Stimulated activated memory B cell treated with anti-CD40 and anti-IgM and Interleukin-4, amounts not matched to agents 10 μg/mL and 1 μg/mL and 100 μg/mL, for 72 hours (primary cell): ENCODE results near the gene TXNDC16.
"Not testable (repeated sequence)": the region's sequence is repeated elsewhere in the genome, so short reads cannot be mapped to it uniquely, and the experiment has no call there.

ENCODE experiments used
- ATAC-seq: fragments of 150-1000 bp; cut with Tn5 transposase; 2 replicates; pipeline ENCODE4 v1.10.0; 2021
- H3K27ac Mint-ChIP-seq: one replicate; pipeline ENCODE4 v1.8.0; 2022; ENCODE audit warnings: mild to moderate bottlenecking, mixed read lengths
- H3K27me3 Mint-ChIP-seq: one replicate; pipeline ENCODE4 v1.8.0; 2022; ENCODE audit warnings: mixed read lengths
- H3K36me3 Mint-ChIP-seq: one replicate; pipeline ENCODE4 v1.8.0; 2022; ENCODE audit warnings: mixed read lengths
- H3K4me1 Mint-ChIP-seq: one replicate; pipeline ENCODE4 v1.8.0; 2022; ENCODE audit warnings: mixed read lengths
- H3K4me3 Mint-ChIP-seq: one replicate; pipeline ENCODE4 v1.8.0; 2022; ENCODE audit warnings: mild to moderate bottlenecking, moderate library complexity, mixed read lengths
- H3K9me3 Mint-ChIP-seq: one replicate; pipeline ENCODE4 v1.8.0; 2022; ENCODE audit warnings: mixed read lengths

TXNDC16 gene

GRCh38 chr14:52513249-52513648 lies 39.1 kb downstream of the TXNDC16 start:
- ATAC-seq, result no peak
- Mint-ChIP-seq H3K9me3 (no peaks in the 10 kb centered on the region), H3K36me3 (peaks cover 10% of the 10 kb centered on the region), H3K27ac (no peak overlapping the region), H3K4me3 (no peak overlapping the region), H3K27me3 (no peaks in the 10 kb centered on the region), H3K4me1 (no peaks in the 10 kb centered on the region)

- H3K27me3 Mint-ChIP-seq, result no peaks in the 10 kb centered on the region
- H3K9me3 Mint-ChIP-seq, result peaks cover 12% of the 10 kb centered on the region
- no peak overlapping the region for H3K4me3 Mint-ChIP-seq
- H3K4me1 Mint-ChIP-seq, result no peaks in the 10 kb centered on the region
- peaks cover 62% of the 10 kb centered on the region for H3K36me3 Mint-ChIP-seq
- ATAC-seq, result no peak
- H3K27ac Mint-ChIP-seq, result no peak overlapping the region
These were observed 57.9 kb downstream of the TXNDC16 start for GRCh38 chr14:52494444-52494843.

- H3K27me3 Mint-ChIP-seq, result no peaks in the 10 kb centered on the region
- H3K4me3 Mint-ChIP-seq, result no peak overlapping the region
- no peak for ATAC-seq
- no peak overlapping the region for H3K27ac Mint-ChIP-seq
- H3K36me3 Mint-ChIP-seq, result peaks cover 27% of the 10 kb centered on the region
- no peaks in the 10 kb centered on the region for H3K9me3 Mint-ChIP-seq
- no peaks in the 10 kb centered on the region for H3K4me1 Mint-ChIP-seq
These were observed 66.8 kb downstream of the TXNDC16 start for GRCh38 chr14:52485350-52485960.

- Mint-ChIP-seq H3K4me1 (no peaks in the 10 kb centered on the region), H3K36me3 (peaks cover 56% of the 10 kb centered on the region), H3K9me3 (peaks cover 6% of the 10 kb centered on the region), H3K27me3 (no peaks in the 10 kb centered on the region), H3K27ac (no peak overlapping the region), H3K4me3 (no peak overlapping the region)
- ATAC-seq, result no peak
These were observed 70.4 kb downstream of the TXNDC16 start for GRCh38 chr14:52481864-52482263.

GRCh38 chr14:52473557-52473956 lies 78.7 kb downstream of the TXNDC16 start:
- Mint-ChIP-seq H3K9me3 (peaks cover 13% of the 10 kb centered on the region), H3K36me3 (peaks cover 42% of the 10 kb centered on the region), H3K4me3 (no peak overlapping the region), H3K4me1 (no peaks in the 10 kb centered on the region), H3K27me3 (no peaks in the 10 kb centered on the region), H3K27ac (no peak overlapping the region)
- no peak for ATAC-seq

GRCh38 chr14:52472728-52473127 lies 79.6 kb downstream of the TXNDC16 start:
- no peak for ATAC-seq
- no peak overlapping the region for H3K4me3 Mint-ChIP-seq
- no peaks in the 10 kb centered on the region for H3K27me3 Mint-ChIP-seq
- H3K4me1 Mint-ChIP-seq, result no peaks in the 10 kb centered on the region
- H3K27ac Mint-ChIP-seq, result no peak overlapping the region
- H3K36me3 Mint-ChIP-seq, result peaks cover 34% of the 10 kb centered on the region
- H3K9me3 Mint-ChIP-seq, result peaks cover 10% of the 10 kb centered on the region

GRCh38 chr14:52472251-52472650 lies 80.1 kb downstream of the TXNDC16 start:
- not testable (repeated sequence) for H3K27me3 Mint-ChIP-seq, H3K4me3 Mint-ChIP-seq, ATAC-seq, H3K4me1 Mint-ChIP-seq, H3K9me3 Mint-ChIP-seq, H3K27ac Mint-ChIP-seq
- H3K36me3 Mint-ChIP-seq, result peaks cover 30% of the 10 kb centered on the region

- Mint-ChIP-seq H3K36me3 (peaks cover 9% of the 10 kb centered on the region), H3K4me1 (no peaks in the 10 kb centered on the region), H3K27ac (no peak overlapping the region), H3K27me3 (no peaks in the 10 kb centered on the region), H3K4me3 (no peak overlapping the region), H3K9me3 (no peaks in the 10 kb centered on the region)
- ATAC-seq, result no peak
These were observed 84.6 kb downstream of the TXNDC16 start for GRCh38 chr14:52467515-52468266.

- Mint-ChIP-seq H3K27ac (no peak overlapping the region), H3K36me3 (peaks cover 34% of the 10 kb centered on the region), H3K9me3 (no peaks in the 10 kb centered on the region), H3K4me1 (no peaks in the 10 kb centered on the region), H3K4me3 (no peak overlapping the region), H3K27me3 (no peaks in the 10 kb centered on the region)
- ATAC-seq, result no peak
These were observed 88.1 kb downstream of the TXNDC16 start for GRCh38 chr14:52464175-52464574.

GRCh38 chr14:52463375-52463774 lies 88.9 kb downstream of the TXNDC16 start:
- Mint-ChIP-seq H3K4me1 (no peaks in the 10 kb centered on the region), H3K4me3 (no peak overlapping the region), H3K27ac (no peak overlapping the region), H3K9me3 (no peaks in the 10 kb centered on the region), H3K36me3 (peaks cover 39% of the 10 kb centered on the region), H3K27me3 (no peaks in the 10 kb centered on the region)
- no peak for ATAC-seq

GRCh38 chr14:52461721-52462120 lies 90.6 kb downstream of the TXNDC16 start:
- Mint-ChIP-seq H3K36me3 (peaks cover 43% of the 10 kb centered on the region), H3K4me1 (no peaks in the 10 kb centered on the region), H3K27me3 (no peaks in the 10 kb centered on the region), H3K4me3 (no peak overlapping the region), H3K9me3 (no peaks in the 10 kb centered on the region), H3K27ac (no peak overlapping the region)
- no peak for ATAC-seq

- ATAC-seq, result no peak
- Mint-ChIP-seq H3K36me3 (peaks cover 44% of the 10 kb centered on the region), H3K4me3 (no peak overlapping the region), H3K9me3 (no peaks in the 10 kb centered on the region), H3K27me3 (no peaks in the 10 kb centered on the region), H3K27ac (no peak overlapping the region), H3K4me1 (no peaks in the 10 kb centered on the region)
These were observed 93.6 kb downstream of the TXNDC16 start for GRCh38 chr14:52458721-52459085.

- no peak overlapping the region for H3K27ac Mint-ChIP-seq
These were observed 94.9 kb downstream of the TXNDC16 start for GRCh38 chr14:52457411-52457810.

GRCh38 chr14:52455291-52456088 lies 96.8 kb downstream of the TXNDC16 start:
- Mint-ChIP-seq H3K4me1 (no peaks in the 10 kb centered on the region), H3K27me3 (no peaks in the 10 kb centered on the region), H3K27ac (no peak overlapping the region), H3K9me3 (peaks cover 3% of the 10 kb centered on the region), H3K36me3 (peaks cover 56% of the 10 kb centered on the region), H3K4me3 (no peak overlapping the region)
- ATAC-seq, result no peak

More at GRCh38 chr14:52457411-52457810, 94.9 kb downstream of the TXNDC16 start:
- H3K27me3 Mint-ChIP-seq, result no peaks in the 10 kb centered on the region
- ATAC-seq, result no peak
- peaks cover 50% of the 10 kb centered on the region for H3K36me3 Mint-ChIP-seq
- peaks cover 3% of the 10 kb centered on the region for H3K9me3 Mint-ChIP-seq
- no peaks in the 10 kb centered on the region for H3K4me1 Mint-ChIP-seq
- H3K4me3 Mint-ChIP-seq, result no peak overlapping the region

- Mint-ChIP-seq H3K27ac (no peak overlapping the region), H3K9me3 (peaks cover 9% of the 10 kb centered on the region), H3K36me3 (peaks cover 71% of the 10 kb centered on the region), H3K4me3 (no peak overlapping the region), H3K4me1 (no peaks in the 10 kb centered on the region), H3K27me3 (no peaks in the 10 kb centered on the region)
- no peak for ATAC-seq
These were observed 105.1 kb downstream of the TXNDC16 start for GRCh38 chr14:52447236-52447635.
